ENCODE results near the gene THRA. TPM values are rescaled to one million over a fixed set of nuclear protein-coding genes. Genes with fewer than 3 reads are reported as not detected.

Gene THRA
- total RNA-seq, 1 donor from 2014 or later: 78.3 TPM

GRCh38 chr17:40105861-40106759 is 43.3 kb downstream of the THRA start:
- Histone ChIP-seq H3K4me1 (peaks cover 100% of the 10 kb centered on the region), H3K4me3 (peak overlapping the region; percentile 26), H3K27ac (replicated peaks) (peak overlapping the region; percentile 100), H3K36me3 (no peaks in the 10 kb centered on the region), H3K9me3 (replicated peaks) (no peaks in the 10 kb centered on the region), H3K27me3 (ENCODE audit: low read depth) (no peaks in the 10 kb centered on the region)
- intact Hi-C loops (cut with micrococcal nuclease): no loop called here
- peak; percentile 5 for DNase-seq
- no peak for TF ChIP-seq CTCF (IDR thresholded peaks at IDR 0.05; ENCODE audit: borderline replicate concordance)

- intact Hi-C loops (cut with micrococcal nuclease): no loop called here
- Histone ChIP-seq H3K36me3 (no peaks in the 10 kb centered on the region), H3K27me3 (ENCODE audit: low read depth) (no peaks in the 10 kb centered on the region), H3K4me3 (peak overlapping the region; percentile 26), H3K27ac (replicated peaks) (peak overlapping the region; percentile 100), H3K4me1 (peaks cover 100% of the 10 kb centered on the region), H3K9me3 (replicated peaks) (no peaks in the 10 kb centered on the region)
- no peak for TF ChIP-seq CTCF (IDR thresholded peaks at IDR 0.05; ENCODE audit: borderline replicate concordance)
- peak; percentile 33 for DNase-seq
Measured at GRCh38 chr17:40106760-40107521, 44.2 kb downstream of the THRA start.

- no peaks in the 10 kb centered on the region for H3K9me3 ChIP-seq (replicated peaks)
Measured at GRCh38 chr17:40107522-40108174, 44.9 kb downstream of the THRA start.

GRCh38 chr17:40108970-40109824 is 46.4 kb downstream of the THRA start:
- H3K4me1 ChIP-seq: peaks cover 98% of the 10 kb centered on the region
- H3K27me3 ChIP-seq (ENCODE audit: low read depth): no peaks in the 10 kb centered on the region
- intact Hi-C loops (cut with micrococcal nuclease): no loop called here
- no peaks in the 10 kb centered on the region for H3K36me3 ChIP-seq
- no peak overlapping the region for H3K4me3 ChIP-seq
- no peaks in the 10 kb centered on the region for H3K9me3 ChIP-seq (replicated peaks)
- peak; percentile 16 for DNase-seq
- TF ChIP-seq CTCF (IDR thresholded peaks at IDR 0.05; ENCODE audit: borderline replicate concordance): no peak
- peak overlapping the region; percentile 100 for H3K27ac ChIP-seq (replicated peaks)

More at GRCh38 chr17:40107522-40108174, 44.9 kb downstream of the THRA start:
- Histone ChIP-seq H3K4me3 (peak overlapping the region; percentile 26), H3K36me3 (no peaks in the 10 kb centered on the region), H3K27me3 (ENCODE audit: low read depth) (no peaks in the 10 kb centered on the region), H3K4me1 (peaks cover 100% of the 10 kb centered on the region), H3K27ac (replicated peaks) (peak overlapping the region; percentile 100)
- intact Hi-C loops (cut with micrococcal nuclease): no loop called here
- no peak for TF ChIP-seq CTCF (IDR thresholded peaks at IDR 0.05; ENCODE audit: borderline replicate concordance)
- peak; percentile 25 for DNase-seq

Measured in left ventricle myocardium inferior (tissue), 1 donor.